Gastroesophageal sphincter (tissue), 3 donors: ENCODE data around the gene SOAT1.

ENCODE experiments used
- POLR2A ChIP-seq, 2 donors: fragments of 450-650 bp; IDR thresholded peaks; one replicate each; pipeline ENCODE4 v1.6.1; 2017; ENCODE audit warnings: antibody characterized with exemption in 2 of 2, mild to moderate bottlenecking in 2 of 2, moderate library complexity in 1 of 2
- POLR2AphosphoS5 ChIP-seq: sonication (generic); formaldehyde crosslinking; IDR thresholded peaks from one replicate; pipeline ENCODE4 v1.6.1; 2017; ENCODE audit warnings: antibody characterized with exemption
- TF ChIP-seq, protein P1 (sequence below), 4 experiments: fragments of 200-600 bp in 2 of 4; fragments of 450-650 bp in 2 of 4; sonication (generic) in 1 of 4; IDR thresholded peaks; one replicate each; pipeline ENCODE4 v1.5.1; 2017 to 2019; ENCODE audit warnings: antibody characterized with exemption in 4 of 4, mild to moderate bottlenecking in 2 of 4, moderate library complexity in 2 of 4

DNA sequence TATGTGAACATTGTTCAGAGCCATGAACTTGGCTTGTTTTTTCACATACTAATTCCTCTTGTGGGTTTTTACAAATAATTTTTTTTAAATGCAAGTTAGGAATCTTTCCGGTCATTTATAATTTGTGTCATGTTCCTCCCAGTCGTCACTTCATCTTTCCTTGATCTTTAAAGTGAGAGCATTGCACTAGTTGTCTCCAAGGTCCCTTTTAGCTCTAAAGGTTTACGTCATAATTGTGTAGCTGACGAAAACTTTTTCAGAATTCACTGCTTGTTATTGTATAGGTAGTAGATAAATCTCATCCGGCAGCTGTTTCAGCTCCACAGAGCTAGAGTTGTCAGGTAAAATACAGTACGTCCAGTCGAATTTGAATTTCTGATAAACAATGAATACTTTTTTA is 33.6 kb downstream of the SOAT1 start:
- TF ChIP-seq, protein P1, sequence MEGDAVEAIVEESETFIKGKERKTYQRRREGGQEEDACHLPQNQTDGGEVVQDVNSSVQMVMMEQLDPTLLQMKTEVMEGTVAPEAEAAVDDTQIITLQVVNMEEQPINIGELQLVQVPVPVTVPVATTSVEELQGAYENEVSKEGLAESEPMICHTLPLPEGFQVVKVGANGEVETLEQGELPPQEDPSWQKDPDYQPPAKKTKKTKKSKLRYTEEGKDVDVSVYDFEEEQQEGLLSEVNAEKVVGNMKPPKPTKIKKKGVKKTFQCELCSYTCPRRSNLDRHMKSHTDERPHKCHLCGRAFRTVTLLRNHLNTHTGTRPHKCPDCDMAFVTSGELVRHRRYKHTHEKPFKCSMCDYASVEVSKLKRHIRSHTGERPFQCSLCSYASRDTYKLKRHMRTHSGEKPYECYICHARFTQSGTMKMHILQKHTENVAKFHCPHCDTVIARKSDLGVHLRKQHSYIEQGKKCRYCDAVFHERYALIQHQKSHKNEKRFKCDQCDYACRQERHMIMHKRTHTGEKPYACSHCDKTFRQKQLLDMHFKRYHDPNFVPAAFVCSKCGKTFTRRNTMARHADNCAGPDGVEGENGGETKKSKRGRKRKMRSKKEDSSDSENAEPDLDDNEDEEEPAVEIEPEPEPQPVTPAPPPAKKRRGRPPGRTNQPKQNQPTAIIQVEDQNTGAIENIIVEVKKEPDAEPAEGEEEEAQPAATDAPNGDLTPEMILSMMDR (IDR thresholded peaks at IDR 0.05) = no peak
- TF ChIP-seq POLR2AphosphoS5 (no peak), POLR2A (IDR thresholded peaks at IDR 0.05) (no peak)
